Gastroesophageal sphincter (tissue), 3 donors: ENCODE results near the gene SHOC1.

ENCODE experiments used
- POLR2AphosphoS5 ChIP-seq: sonication (generic); formaldehyde crosslinking; IDR thresholded peaks from one replicate; pipeline ENCODE4 v1.6.1; 2017; ENCODE audit warnings: antibody characterized with exemption
- TF ChIP-seq, protein P1 (sequence below), 4 experiments: fragments of 200-600 bp in 2 of 4; fragments of 450-650 bp in 2 of 4; sonication (generic) in 1 of 4; IDR thresholded peaks; one replicate each; pipeline ENCODE4 v1.5.1; 2017 to 2019; ENCODE audit warnings: antibody characterized with exemption in 4 of 4, mild to moderate bottlenecking in 2 of 4, moderate library complexity in 2 of 4

DNA sequence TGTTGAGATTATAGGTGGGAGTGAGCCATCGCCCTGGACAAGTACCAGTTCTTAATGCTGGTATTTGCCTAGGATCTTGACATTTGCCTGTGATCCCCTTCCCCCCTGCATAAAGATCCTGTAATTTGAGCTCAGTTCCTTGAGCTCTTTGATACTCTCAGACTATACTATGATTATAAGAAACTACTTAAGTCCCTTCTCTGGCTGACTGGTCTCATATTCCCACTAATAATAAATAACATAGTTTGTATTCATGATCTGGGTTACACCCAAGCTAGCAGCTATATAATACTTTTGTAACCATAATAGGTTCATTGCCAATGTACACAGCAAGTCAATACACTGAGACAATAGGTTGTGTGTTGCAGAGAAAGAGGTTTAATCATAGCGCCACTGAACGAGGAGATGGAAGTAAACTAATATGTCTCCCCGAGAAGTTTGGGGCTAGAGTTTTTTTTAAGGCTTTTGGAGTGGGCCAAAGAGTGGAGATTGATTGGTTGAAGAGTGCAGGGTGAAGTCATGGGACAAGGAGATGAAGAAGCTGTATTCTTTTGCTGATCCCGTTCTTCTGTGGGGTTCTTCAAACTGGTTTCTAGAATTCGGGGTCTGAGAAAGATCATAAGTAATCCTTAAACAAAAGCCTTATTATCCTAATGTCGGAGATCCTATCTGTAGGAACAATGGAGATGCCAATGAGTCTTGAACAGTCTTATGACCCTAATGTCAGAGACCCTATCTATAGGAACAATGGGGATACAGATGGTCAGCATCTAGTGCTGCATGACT is 20.7 kb upstream of the SHOC1 start:
- TF ChIP-seq, protein P1, sequence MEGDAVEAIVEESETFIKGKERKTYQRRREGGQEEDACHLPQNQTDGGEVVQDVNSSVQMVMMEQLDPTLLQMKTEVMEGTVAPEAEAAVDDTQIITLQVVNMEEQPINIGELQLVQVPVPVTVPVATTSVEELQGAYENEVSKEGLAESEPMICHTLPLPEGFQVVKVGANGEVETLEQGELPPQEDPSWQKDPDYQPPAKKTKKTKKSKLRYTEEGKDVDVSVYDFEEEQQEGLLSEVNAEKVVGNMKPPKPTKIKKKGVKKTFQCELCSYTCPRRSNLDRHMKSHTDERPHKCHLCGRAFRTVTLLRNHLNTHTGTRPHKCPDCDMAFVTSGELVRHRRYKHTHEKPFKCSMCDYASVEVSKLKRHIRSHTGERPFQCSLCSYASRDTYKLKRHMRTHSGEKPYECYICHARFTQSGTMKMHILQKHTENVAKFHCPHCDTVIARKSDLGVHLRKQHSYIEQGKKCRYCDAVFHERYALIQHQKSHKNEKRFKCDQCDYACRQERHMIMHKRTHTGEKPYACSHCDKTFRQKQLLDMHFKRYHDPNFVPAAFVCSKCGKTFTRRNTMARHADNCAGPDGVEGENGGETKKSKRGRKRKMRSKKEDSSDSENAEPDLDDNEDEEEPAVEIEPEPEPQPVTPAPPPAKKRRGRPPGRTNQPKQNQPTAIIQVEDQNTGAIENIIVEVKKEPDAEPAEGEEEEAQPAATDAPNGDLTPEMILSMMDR (IDR thresholded peaks at IDR 0.05), result no peak
- TF ChIP-seq POLR2AphosphoS5, result no peak
